ENCODE results near the gene SLC38A4. TPM values are rescaled to one million over a fixed set of nuclear protein-coding genes. Genes with fewer than 3 reads are reported as not detected.
A peak's percentile ranks its signal among the peaks of the same experiment; 100 is the strongest.

The SLC38A4 gene
- total RNA-seq, 1 donor from 2014 or later = 0.29 TPM

- peak in 1 of 2 experiments; percentile 51 for DNase-seq (ENCODE audit: low spot score in 2 of 2, unreplicated experiment in 2 of 2)
- Mint-ChIP-seq H3K9me3 (peaks cover under 1% of the 10 kb centered on the region), H3K4me3 (peak overlapping the region; percentile 59), H3K27ac (no peak overlapping the region), H3K36me3 (no peaks in the 10 kb centered on the region), H3K4me1 (peaks cover 14% of the 10 kb centered on the region), H3K27me3 (ENCODE audit: low read depth) (peaks cover 87% of the 10 kb centered on the region)
- no peak for TF ChIP-seq CTCF (IDR thresholded peaks at IDR 0.05; ENCODE audit: unreplicated experiment)
Measured at GRCh38 chr12:46831335-46832129, 5.7 kb upstream of the SLC38A4 start.

GRCh38 chr12:46830731-46831334 lies 5.0 kb upstream of the SLC38A4 start:
- DNase-seq (ENCODE audit: low spot score in 2 of 2, unreplicated experiment in 2 of 2) = peak in 1 of 2 experiments; percentile 44
- TF ChIP-seq CTCF (IDR thresholded peaks at IDR 0.05; ENCODE audit: unreplicated experiment) = no peak
- H3K9me3 Mint-ChIP-seq = no peaks in the 10 kb centered on the region
- H3K4me1 Mint-ChIP-seq = peaks cover 17% of the 10 kb centered on the region
- no peaks in the 10 kb centered on the region for H3K36me3 Mint-ChIP-seq
- no peak overlapping the region for H3K27ac Mint-ChIP-seq
- H3K4me3 Mint-ChIP-seq = peak overlapping the region; percentile 59
- peaks cover 91% of the 10 kb centered on the region for H3K27me3 Mint-ChIP-seq (ENCODE audit: low read depth)

GRCh38 chr12:46824709-46825108 lies 1.1 kb downstream of the SLC38A4 start:
- no peak for DNase-seq (ENCODE audit: low spot score in 2 of 2, unreplicated experiment in 2 of 2)
- Mint-ChIP-seq H3K27me3 (ENCODE audit: low read depth) (peaks cover 70% of the 10 kb centered on the region), H3K27ac (no peak overlapping the region), H3K4me1 (peaks cover 8% of the 10 kb centered on the region), H3K36me3 (no peaks in the 10 kb centered on the region), H3K4me3 (no peak overlapping the region), H3K9me3 (peaks cover 22% of the 10 kb centered on the region)
- no peak for TF ChIP-seq CTCF (IDR thresholded peaks at IDR 0.05; ENCODE audit: unreplicated experiment)

GRCh38 chr12:46818642-46819041 lies 7.2 kb downstream of the SLC38A4 start:
- Mint-ChIP-seq H3K36me3 (no peaks in the 10 kb centered on the region), H3K4me3 (no peak overlapping the region), H3K4me1 (no peaks in the 10 kb centered on the region), H3K9me3 (peaks cover 22% of the 10 kb centered on the region), H3K27me3 (ENCODE audit: low read depth) (peaks cover 17% of the 10 kb centered on the region), H3K27ac (no peak overlapping the region)
- no peak for DNase-seq (ENCODE audit: low spot score in 2 of 2, unreplicated experiment in 2 of 2)
- TF ChIP-seq CTCF (IDR thresholded peaks at IDR 0.05; ENCODE audit: unreplicated experiment) = no peak

- H3K4me1 Mint-ChIP-seq = no peaks in the 10 kb centered on the region
- peaks cover 5% of the 10 kb centered on the region for H3K27me3 Mint-ChIP-seq (ENCODE audit: low read depth)
- H3K27ac Mint-ChIP-seq = no peak overlapping the region
- DNase-seq (ENCODE audit: low spot score in 2 of 2, unreplicated experiment in 2 of 2) = no peak
- H3K4me3 Mint-ChIP-seq = no peak overlapping the region
- peaks cover 9% of the 10 kb centered on the region for H3K9me3 Mint-ChIP-seq
- H3K36me3 Mint-ChIP-seq = no peaks in the 10 kb centered on the region
- no peak for TF ChIP-seq CTCF (IDR thresholded peaks at IDR 0.05; ENCODE audit: unreplicated experiment)
Measured at GRCh38 chr12:46815809-46816208, 10.0 kb downstream of the SLC38A4 start.

Data from mesothelial cell of epicardium (in vitro differentiated cells).